Caco-2 (cell line): ENCODE measurements around the gene DENND1A. TPM values are rescaled to one million over a fixed set of nuclear protein-coding genes. Genes with fewer than 3 reads are reported as not detected.

ENCODE experiments used
- BruUV-seq: library from RNA; stranded (reverse); fragments of 400-500 nt; replicated peaks from 2 replicates; lab custom pipeline; 2021; lab: Mats Ljungman, UMichigan
- CTCF ChIA-PET: fragments of 300-600 bp; sonication (Branson Sonifier 250); formaldehyde crosslinking; loops from one replicate; lab custom pipeline; 2022; ENCODE audit warnings: antibody characterized with exemption; lab: Charles Lee
- POLR2A ChIA-PET: fragments of 300-600 bp; sonication (Branson Sonifier 250); formaldehyde crosslinking; loops from one replicate; lab custom pipeline; 2022; ENCODE audit warnings: antibody characterized with exemption; lab: Charles Lee
- DNase-seq, 2 experiments: peaks; one replicate each; pipeline versions ENCODE4 v3.0.0 to v3.0.0-alpha.2; 2020 to 2022
- H3K27me3 ChIP-seq: replicated peaks from 2 replicates; pipeline ENCODE4 v1.6.0; 2011; ENCODE audit warnings: low read length; ENCODE audit not compliant: control insufficient read depth, insufficient read depth
- H3K36me3 ChIP-seq: 2 replicates; pipeline ENCODE4 v1.5.1; 2011; ENCODE audit warnings: low read length; ENCODE audit not compliant: control insufficient read depth, insufficient read depth
- H3K4me1 ChIP-seq: fragments of 250-450 bp; sonication (Bioruptor Pico); 2 replicates; pipeline ENCODE4 v1.5.1; 2020; ENCODE audit warnings: mild to moderate bottlenecking
- H3K4me3 ChIP-seq: 2 replicates; pipeline ENCODE4 v1.5.1; 2011; ENCODE audit warnings: low read depth, mild to moderate bottlenecking, control low read depth, low read length
- H3K9me3 ChIP-seq: fragments of 250-450 bp; sonication (Bioruptor Pico); 2 replicates; pipeline ENCODE4 v1.5.1; 2020; ENCODE audit warnings: mild to moderate bottlenecking, moderate library complexity
- H3K27ac Mint-ChIP-seq: one replicate; pipeline ENCODE4 v1.8.0; 2022; ENCODE audit warnings: mixed read lengths; ENCODE audit not compliant: unreplicated experiment
- H3K27me3 Mint-ChIP-seq: one replicate; pipeline ENCODE4 v1.8.0; 2022; ENCODE audit warnings: mixed read lengths; ENCODE audit not compliant: insufficient read depth, unreplicated experiment
- H3K36me3 Mint-ChIP-seq: one replicate; pipeline ENCODE4 v1.8.0; 2022; ENCODE audit warnings: mild to moderate bottlenecking, mixed read lengths; ENCODE audit not compliant: insufficient read depth, unreplicated experiment
- H3K4me1 Mint-ChIP-seq: one replicate; pipeline ENCODE4 v1.8.0; 2022; ENCODE audit warnings: low read depth, mixed read lengths; ENCODE audit not compliant: unreplicated experiment
- H3K4me3 Mint-ChIP-seq: one replicate; pipeline ENCODE4 v1.8.0; 2022; ENCODE audit warnings: mild to moderate bottlenecking, moderate library complexity, mixed read lengths; ENCODE audit not compliant: unreplicated experiment
- H3K9me3 Mint-ChIP-seq: one replicate; pipeline ENCODE4 v1.8.0; 2022; ENCODE audit warnings: mixed read lengths; ENCODE audit not compliant: unreplicated experiment
- CTCF ChIP-seq, 2 experiments: fragments of 200-600 bp in 1 of 2; IDR thresholded peaks; 1 replicate in 1 of 2; 2 replicates in 1 of 2; pipeline versions ENCODE4 v1.5.1 to v1.8.0; 2011 to 2022; ENCODE audit warnings: antibody characterized with exemption in 1 of 2, control low read depth in 1 of 2, inconsistent platforms in 1 of 2, low read depth in 1 of 2, low read length in 1 of 2, mild to moderate bottlenecking in 1 of 2, moderate library complexity in 1 of 2; ENCODE audit not compliant: insufficient read depth in 1 of 2, severe bottlenecking in 1 of 2, unreplicated experiment in 1 of 2
- intact Hi-C: fragments of 100-400 bp; cut with micrococcal nuclease; formaldehyde crosslinking; loops from one replicate; pipeline ENCODE4 v1.10.0; 2022; ENCODE audit not compliant: unreplicated experiment
- total RNA-seq: library from RNA; stranded (reverse); gene quantifications from 2 replicates; pipeline ENCODE4 v1.2.3, GENCODE V29; 2022

DENND1A gene
- total RNA-seq, 1 experiment from 2014 or later = 41.6 TPM

DNA sequence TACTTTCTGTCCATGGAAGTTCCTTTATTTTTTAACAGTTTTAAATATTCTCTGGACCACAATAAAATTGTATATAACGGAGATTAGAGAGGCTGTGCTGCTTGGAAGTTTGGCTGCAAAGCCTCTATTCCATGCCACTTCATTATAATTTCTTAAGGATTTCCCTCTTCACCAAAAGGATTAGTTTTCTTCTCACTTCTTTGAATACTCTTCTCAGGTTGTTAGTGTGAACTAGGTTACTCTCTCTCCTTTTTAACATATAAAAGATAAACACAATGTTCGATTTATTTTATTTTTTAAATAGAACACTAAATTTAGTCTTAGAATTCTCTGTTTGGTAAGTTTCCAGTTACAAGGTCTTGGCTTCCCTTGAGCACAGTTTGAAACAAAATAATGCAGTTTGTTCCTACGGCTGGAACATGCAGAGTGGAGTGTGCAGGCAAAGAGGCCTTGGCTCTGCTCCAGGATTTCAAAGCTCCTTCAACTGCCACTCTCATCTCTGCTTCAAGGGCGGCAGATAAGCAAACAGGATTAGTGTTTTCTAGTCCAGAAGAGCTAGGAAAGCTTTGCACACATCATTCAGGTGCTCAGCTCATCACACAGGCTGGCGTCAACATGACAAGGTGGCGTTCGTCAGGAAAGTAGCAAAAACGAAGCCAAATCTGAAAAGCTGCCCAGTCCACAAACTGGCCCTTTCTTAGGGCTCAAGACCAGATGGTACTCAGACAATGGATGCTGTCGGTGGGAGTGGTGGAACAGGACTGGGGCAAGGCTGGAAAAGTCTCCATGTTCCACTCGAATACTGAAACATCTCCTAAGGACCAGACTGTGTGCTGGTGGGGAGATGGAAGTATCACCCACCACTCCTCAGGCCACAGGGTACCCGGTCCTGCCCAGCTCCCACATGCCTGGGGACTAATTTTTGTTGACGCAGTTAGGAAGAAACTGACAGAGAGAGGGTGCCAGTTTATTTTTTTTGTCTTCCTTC, 287.3 kb downstream of the DENND1A start:
- H3K4me1 Mint-ChIP-seq = peaks cover 37% of the 10 kb centered on the region
- Histone ChIP-seq H3K27me3 (no peaks in the 10 kb centered on the region), H3K4me1 (peaks cover 26% of the 10 kb centered on the region), H3K36me3 (no peaks in the 10 kb centered on the region; the same call in 1 of the 2 replicates), H3K4me3 (no peak overlapping the region), H3K9me3 (no peaks in the 10 kb centered on the region)
- H3K9me3 Mint-ChIP-seq = no peaks in the 10 kb centered on the region
- ChIA-PET POLR2A (no interaction called here), CTCF (no interaction called here)
- H3K27ac Mint-ChIP-seq = no peak overlapping the region
- H3K27me3 Mint-ChIP-seq = no peaks in the 10 kb centered on the region
- intact Hi-C loops = no loop called here
- no TSS peak for BruUV-seq
- TF ChIP-seq CTCF (IDR thresholded peaks at IDR 0.05; ENCODE audit: insufficient read depth in 1 of 2, low read depth in 1 of 2, low read length in 1 of 2, severe bottlenecking in 1 of 2, unreplicated experiment in 1 of 2) = no peak
- peaks cover 19% of the 10 kb centered on the region for H3K36me3 Mint-ChIP-seq
- no peak overlapping the region for H3K4me3 Mint-ChIP-seq
- DNase-seq = no peak

DNA sequence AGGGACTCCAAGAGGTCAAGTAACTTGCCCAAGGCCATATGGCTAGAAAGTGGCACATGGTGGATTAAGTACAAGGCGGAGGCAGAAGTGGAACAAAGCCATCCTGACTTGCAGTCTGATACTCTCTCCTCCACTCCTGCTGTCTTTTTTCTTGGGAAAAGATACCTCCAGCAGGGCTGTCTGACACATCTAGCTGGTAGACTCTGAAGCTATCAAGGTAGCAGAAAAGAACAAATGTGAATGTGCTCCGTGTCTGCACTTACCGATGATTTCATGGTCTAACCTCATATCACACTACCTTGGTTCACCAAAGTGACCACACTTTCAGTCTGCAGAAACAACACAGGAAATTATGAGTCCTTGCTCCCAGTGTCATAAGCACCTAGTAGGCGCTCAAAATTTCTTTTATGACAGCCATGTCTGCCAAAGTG, 289.1 kb downstream of the DENND1A start:
- H3K27me3 Mint-ChIP-seq = no peaks in the 10 kb centered on the region
- ChIA-PET CTCF (no interaction called here), POLR2A (no interaction called here)
- TF ChIP-seq CTCF (IDR thresholded peaks at IDR 0.05; ENCODE audit: insufficient read depth in 1 of 2, low read depth in 1 of 2, low read length in 1 of 2, severe bottlenecking in 1 of 2, unreplicated experiment in 1 of 2) = no peak
- no peak overlapping the region for H3K27ac Mint-ChIP-seq
- H3K9me3 Mint-ChIP-seq = no peaks in the 10 kb centered on the region
- no peak overlapping the region for H3K4me3 Mint-ChIP-seq
- peaks cover 19% of the 10 kb centered on the region for H3K36me3 Mint-ChIP-seq
- Histone ChIP-seq H3K27me3 (no peaks in the 10 kb centered on the region), H3K4me1 (peaks cover 23% of the 10 kb centered on the region), H3K9me3 (no peaks in the 10 kb centered on the region), H3K36me3 (no peaks in the 10 kb centered on the region; the same call in 1 of the 2 replicates), H3K4me3 (no peak overlapping the region)
- peaks cover 30% of the 10 kb centered on the region for H3K4me1 Mint-ChIP-seq
- no peak for DNase-seq
- intact Hi-C loops = no loop called here
- no TSS peak for BruUV-seq

DNA sequence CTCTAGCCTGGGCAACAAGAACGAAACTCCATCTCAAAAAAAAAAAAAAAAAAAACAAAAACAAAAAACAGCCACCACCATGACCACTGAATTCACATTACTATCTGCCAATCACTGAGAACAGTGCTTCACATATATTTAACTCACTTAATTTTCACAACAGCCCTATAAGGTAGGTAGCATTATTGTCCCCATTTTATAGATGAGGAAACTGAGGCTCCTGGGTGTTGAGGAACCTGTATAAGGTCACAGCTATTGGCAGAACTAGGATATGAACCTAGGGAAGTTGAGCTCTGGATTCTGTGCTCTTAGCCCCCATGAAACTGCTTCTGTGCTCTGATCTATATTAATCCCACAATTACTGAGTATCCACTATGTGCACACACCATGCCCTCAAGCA, 290.2 kb downstream of the DENND1A start:
- BruUV-seq = no TSS peak
- H3K27me3 ChIP-seq = no peaks in the 10 kb centered on the region
- TF ChIP-seq CTCF (IDR thresholded peaks at IDR 0.05; ENCODE audit: insufficient read depth in 1 of 2, low read depth in 1 of 2, low read length in 1 of 2, severe bottlenecking in 1 of 2, unreplicated experiment in 1 of 2) = no peak
- H3K4me3 ChIP-seq = no peak overlapping the region
- H3K4me1 ChIP-seq = peaks cover 12% of the 10 kb centered on the region
- H3K36me3 ChIP-seq = no peaks in the 10 kb centered on the region; the same call in 1 of the 2 replicates
- Mint-ChIP-seq H3K4me3 (no peak overlapping the region), H3K27me3 (no peaks in the 10 kb centered on the region), H3K27ac (no peak overlapping the region), H3K4me1 (peaks cover 19% of the 10 kb centered on the region), H3K9me3 (no peaks in the 10 kb centered on the region), H3K36me3 (peaks cover 19% of the 10 kb centered on the region)
- H3K9me3 ChIP-seq = no peaks in the 10 kb centered on the region
- intact Hi-C loops = no loop called here
- ChIA-PET CTCF (no interaction called here), POLR2A (no interaction called here)
- no peak for DNase-seq
